Upper lobe of right lung (tissue), 1 donor: ENCODE results near the gene GRB2. TPM values are rescaled to one million over a fixed set of nuclear protein-coding genes. Genes with fewer than 3 reads are reported as not detected.
"Not testable (repeated sequence)": the region's sequence is repeated elsewhere in the genome, so short reads cannot be mapped to it uniquely, and the experiment has no call there.

Experiments
- ATAC-seq: fragments of 200-7000 bp; cut with Tn5 transposase; one replicate; pipeline ENCODE4 v1.9.1; 2020; ENCODE audit warnings: mild to moderate bottlenecking, moderate library complexity
- DNase-seq: peaks from one replicate; pipeline ENCODE4 v3.0.0-alpha.2; 2020
- H3K27ac ChIP-seq: fragments of 200-600 bp; one replicate; pipeline ENCODE4 v1.8.0; 2022
- H3K27me3 ChIP-seq: fragments of 200-600 bp; one replicate; pipeline ENCODE4 v1.8.0; 2022; ENCODE audit warnings: mild to moderate bottlenecking
- H3K36me3 ChIP-seq: fragments of 200-600 bp; one replicate; pipeline ENCODE4 v1.8.0; 2022
- H3K4me1 ChIP-seq: fragments of 200-600 bp; one replicate; pipeline ENCODE4 v1.8.0; 2022
- H3K4me3 ChIP-seq: fragments of 200-600 bp; one replicate; pipeline ENCODE4 v1.8.0; 2022; ENCODE audit warnings: mild to moderate bottlenecking
- H3K9me3 ChIP-seq: fragments of 200-600 bp; one replicate; pipeline ENCODE4 v1.8.0; 2022
- intact Hi-C: fragments of 100-400 bp; cut with DNase I; formaldehyde crosslinking; loops from one replicate; pipeline ENCODE4 v1.11.0; 2022
- total RNA-seq: library from RNA; stranded (reverse); fragmentation: NEBNext Ultra II Directional; extraction: Animal tissue kit (Norgen Biotek cat#: 25700); gene quantifications from one replicate; pipeline ENCODE4 v1.2.1, GENCODE V29; 2021
- TF ChIP-seq, protein P1 (sequence below): fragments of 200-600 bp; IDR thresholded peaks from one replicate; pipeline ENCODE4 v1.8.0; 2022; ENCODE audit warnings: antibody characterized with exemption
- donor health status: DM: no; HTN: yes; CAD: no; lungs with severe emphysema.

Gene GRB2
- total RNA-seq, 1 donor from 2014 or later: 139 TPM

- Histone ChIP-seq H3K27ac (no peak overlapping the region), H3K4me1 (no peaks in the 10 kb centered on the region), H3K4me3 (no peak overlapping the region), H3K9me3 (no peaks in the 10 kb centered on the region), H3K36me3 (peaks cover 19% of the 10 kb centered on the region), H3K27me3 (no peaks in the 10 kb centered on the region)
- DNase-seq (no peak), ATAC-seq (no peak)
- intact Hi-C loops: no loop called here
- TF ChIP-seq, protein P1, sequence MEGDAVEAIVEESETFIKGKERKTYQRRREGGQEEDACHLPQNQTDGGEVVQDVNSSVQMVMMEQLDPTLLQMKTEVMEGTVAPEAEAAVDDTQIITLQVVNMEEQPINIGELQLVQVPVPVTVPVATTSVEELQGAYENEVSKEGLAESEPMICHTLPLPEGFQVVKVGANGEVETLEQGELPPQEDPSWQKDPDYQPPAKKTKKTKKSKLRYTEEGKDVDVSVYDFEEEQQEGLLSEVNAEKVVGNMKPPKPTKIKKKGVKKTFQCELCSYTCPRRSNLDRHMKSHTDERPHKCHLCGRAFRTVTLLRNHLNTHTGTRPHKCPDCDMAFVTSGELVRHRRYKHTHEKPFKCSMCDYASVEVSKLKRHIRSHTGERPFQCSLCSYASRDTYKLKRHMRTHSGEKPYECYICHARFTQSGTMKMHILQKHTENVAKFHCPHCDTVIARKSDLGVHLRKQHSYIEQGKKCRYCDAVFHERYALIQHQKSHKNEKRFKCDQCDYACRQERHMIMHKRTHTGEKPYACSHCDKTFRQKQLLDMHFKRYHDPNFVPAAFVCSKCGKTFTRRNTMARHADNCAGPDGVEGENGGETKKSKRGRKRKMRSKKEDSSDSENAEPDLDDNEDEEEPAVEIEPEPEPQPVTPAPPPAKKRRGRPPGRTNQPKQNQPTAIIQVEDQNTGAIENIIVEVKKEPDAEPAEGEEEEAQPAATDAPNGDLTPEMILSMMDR: no peak
Measured at GRCh38 chr17:75285123-75285522, 120.4 kb downstream of the GRB2 start.

DNA sequence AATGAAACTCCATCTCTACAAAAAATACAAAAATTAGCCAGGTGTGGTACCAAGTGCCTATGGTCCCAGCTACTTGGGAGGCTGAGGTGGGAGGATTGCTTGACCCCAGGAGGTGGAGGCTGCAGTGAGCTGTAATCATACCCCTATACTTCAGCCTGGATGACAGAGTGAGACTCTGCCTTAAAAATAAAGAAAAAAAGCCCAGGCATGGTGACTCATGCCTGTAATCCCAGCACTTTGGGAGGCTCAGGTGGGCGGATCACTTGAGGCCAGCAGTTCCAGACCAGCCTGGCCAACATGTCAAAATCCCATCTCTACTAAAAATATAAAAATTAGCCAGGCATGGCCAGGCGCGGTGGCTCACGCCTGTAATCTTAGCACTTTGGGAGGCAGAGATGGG lies 125.3 kb downstream of the GRB2 start:
- intact Hi-C loops, H3K9me3 ChIP-seq, DNase-seq, ATAC-seq, H3K4me1 ChIP-seq, H3K27ac ChIP-seq, H3K27me3 ChIP-seq, H3K4me3 ChIP-seq: not testable (repeated sequence)
- H3K36me3 ChIP-seq: peaks cover 15% of the 10 kb centered on the region

- intact Hi-C loops: no loop called here
- no peak overlapping the region for H3K4me3 ChIP-seq
- TF ChIP-seq, protein P1: no peak
- peak overlapping the region; percentile 63 for H3K27ac ChIP-seq
- peaks cover 14% of the 10 kb centered on the region for H3K36me3 ChIP-seq
- H3K4me1 ChIP-seq: peaks cover 1% of the 10 kb centered on the region
- no peak for DNase-seq
- no peaks in the 10 kb centered on the region for H3K27me3 ChIP-seq
- H3K9me3 ChIP-seq: no peaks in the 10 kb centered on the region
- peak; percentile 72 for ATAC-seq
Measured at GRCh38 chr17:75277664-75278071, 127.8 kb downstream of the GRB2 start.

- intact Hi-C loops: no loop called here
- no peak for ATAC-seq
Measured at GRCh38 chr17:75273977-75274708, 131.3 kb downstream of the GRB2 start.

GRCh38 chr17:75272848-75273184 lies 132.7 kb downstream of the GRB2 start:
- intact Hi-C loops: no loop called here
- Histone ChIP-seq H3K27ac (no peak overlapping the region), H3K4me3 (no peak overlapping the region), H3K4me1 (peaks cover 18% of the 10 kb centered on the region), H3K9me3 (no peaks in the 10 kb centered on the region), H3K27me3 (no peaks in the 10 kb centered on the region), H3K36me3 (peaks cover 4% of the 10 kb centered on the region)
- TF ChIP-seq, protein P1: no peak
- no peak for ATAC-seq
- no peak for DNase-seq

More at GRCh38 chr17:75273977-75274708, 131.3 kb downstream of the GRB2 start:
- Histone ChIP-seq H3K4me3 (no peak overlapping the region), H3K27me3 (no peaks in the 10 kb centered on the region), H3K9me3 (no peaks in the 10 kb centered on the region), H3K27ac (no peak overlapping the region), H3K36me3 (peaks cover 4% of the 10 kb centered on the region), H3K4me1 (peaks cover 18% of the 10 kb centered on the region)
- TF ChIP-seq, protein P1: no peak
- DNase-seq: no peak

GRCh38 chr17:75271955-75272847 lies 133.3 kb downstream of the GRB2 start:
- Histone ChIP-seq H3K4me3 (peak overlapping the region; percentile 73), H3K27ac (peak overlapping the region; percentile 90), H3K4me1 (peaks cover 18% of the 10 kb centered on the region), H3K36me3 (peaks cover 6% of the 10 kb centered on the region), H3K27me3 (no peaks in the 10 kb centered on the region), H3K9me3 (no peaks in the 10 kb centered on the region)
- TF ChIP-seq, protein P1: no peak
- no peak for DNase-seq
- intact Hi-C loops: no loop called here
- no peak for ATAC-seq
